IMR-90 (cell line): ENCODE data around the gene CEP57L1. TPM values are rescaled to one million over a fixed set of nuclear protein-coding genes. Genes with fewer than 3 reads are reported as not detected.
"Not testable (repeated sequence)": the region's sequence is repeated elsewhere in the genome, so short reads cannot be mapped to it uniquely, and the experiment has no call there.

Experiments
- ATAC-seq: fragments of 200-7000 bp; cut with Tn5 transposase; 2 replicates; pipeline ENCODE4 v1.9.1; 2020; ENCODE audit warnings: low read depth, mild to moderate bottlenecking, moderate library complexity
- BruUV-seq: library from RNA; stranded (reverse); fragments of 400-500 nt; replicated peaks from 2 replicates; lab custom pipeline; 2021; lab: Mats Ljungman, UMichigan
- CTCF ChIA-PET: fragments of 300-600 bp; formaldehyde crosslinking; extraction: SDS; loops from one replicate; lab custom pipeline; 2021; ENCODE audit warnings: antibody characterized with exemption; lab: Yijun Ruan, JAX
- POLR2A ChIA-PET: fragments of 300-600 bp; sonication (Branson Sonifier 250); formaldehyde crosslinking; loops from one replicate; lab custom pipeline; 2022; ENCODE audit warnings: antibody characterized with exemption; ENCODE audit not compliant: unreplicated experiment; lab: Charles Lee
- DNase-seq: peaks from one replicate; pipeline ENCODE4 v3.0.0; 2013
- H2AFZ ChIP-seq: replicated peaks from 2 replicates; pipeline ENCODE3; 2013; ENCODE audit warnings: low read length, mild to moderate bottlenecking; ENCODE audit not compliant: poor library complexity
- H2AK5ac ChIP-seq: 2 replicates; pipeline ENCODE4 v1.6.1; 2013; ENCODE audit warnings: low read depth, low read length, inconsistent platforms
- H2AK9ac ChIP-seq: replicated peaks from 2 replicates; pipeline ENCODE3; 2013; ENCODE audit warnings: mild to moderate bottlenecking, low read depth, low read length, moderate library complexity; ENCODE audit not compliant: poor library complexity
- H2BK120ac ChIP-seq: 2 replicates; pipeline ENCODE4 v1.6.1; 2013; ENCODE audit warnings: low read depth, low read length, inconsistent platforms
- H2BK15ac ChIP-seq: 3 replicates; pipeline ENCODE4 v1.6.1; 2013; ENCODE audit warnings: low read depth, low read length, inconsistent platforms
- H2BK20ac ChIP-seq: 2 replicates; pipeline ENCODE4 v1.6.1; 2013; ENCODE audit warnings: low read depth, mild to moderate bottlenecking, inconsistent platforms, low read length, moderate library complexity
- H2BK5ac ChIP-seq: 2 replicates; pipeline ENCODE4 v1.6.1; 2013; ENCODE audit warnings: mild to moderate bottlenecking, low read depth, low read length, inconsistent platforms; ENCODE audit not compliant: poor library complexity, severe bottlenecking
- H3K14ac ChIP-seq: replicated peaks from 2 replicates; pipeline ENCODE4 v1.6.1; 2013; ENCODE audit warnings: low read depth, low read length, inconsistent platforms
- H3K18ac ChIP-seq: 2 replicates; pipeline ENCODE4 v1.6.1; 2013; ENCODE audit warnings: low read depth, low read length, control low read depth
- H3K23ac ChIP-seq: 2 replicates; pipeline ENCODE4 v1.6.1; 2013; ENCODE audit warnings: low read depth, low read length, inconsistent platforms
- H3K27ac ChIP-seq: 2 replicates; pipeline ENCODE4 v1.5.1; 2013; ENCODE audit warnings: mild to moderate bottlenecking, control low read depth, low read length; ENCODE audit not compliant: insufficient read depth
- H3K27me3 ChIP-seq: 2 replicates; pipeline ENCODE4 v1.6.1; 2013; ENCODE audit warnings: low read length; ENCODE audit not compliant: control insufficient read depth, insufficient read depth
- H3K36me3 ChIP-seq: 2 replicates; pipeline ENCODE4 v1.6.1; 2013; ENCODE audit warnings: low read length, mixed read lengths; ENCODE audit not compliant: control insufficient read depth, insufficient read depth
- H3K4ac ChIP-seq: 2 replicates; pipeline ENCODE4 v1.6.1; 2013; ENCODE audit warnings: low read depth, low read length, inconsistent platforms
- H3K4me1 ChIP-seq: 2 replicates; pipeline ENCODE4 v1.6.1; 2013; ENCODE audit warnings: low read length, mixed read lengths; ENCODE audit not compliant: control insufficient read depth, insufficient read depth
- H3K4me2 ChIP-seq: 2 replicates; pipeline ENCODE4 v1.6.1; 2013; ENCODE audit warnings: low read depth, mild to moderate bottlenecking, control low read depth, low read length, moderate library complexity
- H3K4me3 ChIP-seq: 2 replicates; pipeline ENCODE4 v1.5.1; 2013; ENCODE audit warnings: low read depth, mild to moderate bottlenecking, control low read depth, low read length, moderate library complexity; ENCODE audit not compliant: insufficient read depth
- H3K56ac ChIP-seq: 2 replicates; pipeline ENCODE4 v1.6.1; 2013; ENCODE audit warnings: low read length, inconsistent platforms; ENCODE audit not compliant: insufficient read depth; ENCODE audit errors: extremely low read depth
- H3K79me1 ChIP-seq, 2 experiments: 2 replicates each; pipeline ENCODE4 v1.6.1; 2013; ENCODE audit warnings: low read length in 2 of 2, inconsistent platforms in 1 of 2, low read depth in 1 of 2
- H3K9ac ChIP-seq: 2 replicates; pipeline ENCODE4 v1.6.1; 2013; ENCODE audit warnings: low read depth, low read length, control low read depth
- H3K9me1 ChIP-seq: 2 replicates; pipeline ENCODE4 v1.6.1; 2013; ENCODE audit warnings: low read length, inconsistent platforms; ENCODE audit not compliant: insufficient read depth
- H3K9me3 ChIP-seq: 2 replicates; pipeline ENCODE4 v1.6.1; 2013; ENCODE audit warnings: low read length; ENCODE audit not compliant: control insufficient read depth, insufficient read depth
- H4K20me1 ChIP-seq: 2 replicates; pipeline ENCODE4 v1.6.1; 2013; ENCODE audit warnings: low read length, inconsistent platforms; ENCODE audit not compliant: insufficient read depth
- H4K5ac ChIP-seq: 2 replicates; pipeline ENCODE4 v1.6.1; 2013; ENCODE audit warnings: mild to moderate bottlenecking, low read depth, low read length, control low read depth
- H4K8ac ChIP-seq, 2 experiments: 2 replicates each; pipeline ENCODE4 v1.6.1; 2013; ENCODE audit warnings: low read depth in 2 of 2, low read length in 2 of 2, control low read depth in 1 of 2, inconsistent platforms in 1 of 2
- H4K91ac ChIP-seq: 2 replicates; pipeline ENCODE4 v1.6.1; 2013; ENCODE audit warnings: low read depth, low read length, inconsistent platforms; ENCODE audit not compliant: insufficient read depth
- WGBS, 2 experiments: methylation state at CpG; one replicate each; pipeline versions ENCODE4 v1.1.5 to v1.1.7; 2013; ENCODE audit warnings: missing lambda C conversion rate in 2 of 2; ENCODE audit not compliant: insufficient read length in 1 of 2; ENCODE audit errors: extremely low coverage in 2 of 2; 5-methylcytosine and 5-hydroxymethylcytosine counted together
- dilution Hi-C: fragments of 300-500 bp; cut with HindIII; formaldehyde crosslinking; loops from one replicate; pipeline ENCODE4 v1.14.3; 2018; ENCODE audit warnings: low sequenced_read_pairs; ENCODE audit not compliant: unreplicated experiment
- in situ Hi-C: fragments of 300-500 bp; cut with MboI; formaldehyde crosslinking; loops from 3 replicates; pipeline ENCODE4 v1.14.3; 2019; ENCODE audit warnings: low sequenced_read_pairs, inconsistent platforms, mixed read lengths
- intact Hi-C: fragments of 100-400 bp; cut with micrococcal nuclease; formaldehyde crosslinking; loops from 2 replicates; pipeline ENCODE4 v1.10.0; 2022
- polyA plus RNA-seq, 3 experiments: library from polyadenylated mRNA; depleted of rRNA; stranded (reverse); fragments of >200 nt; gene quantifications; 2 replicates each; pipeline ENCODE4 v1.2.3, GENCODE V29; 2012; ENCODE audit warnings: low replicate concordance in 1 of 3
- total RNA-seq: library from RNA; depleted of rRNA; stranded (reverse); fragments of >200 nt; gene quantifications from 2 replicates; pipeline ENCODE4 v1.2.3, GENCODE V29; 2012

Gene CEP57L1
- total and polyA plus RNA-seq, 2 of the 4 experiments (the other 2 are of a cell fraction), result 10.3 to 21.9 TPM

DNA sequence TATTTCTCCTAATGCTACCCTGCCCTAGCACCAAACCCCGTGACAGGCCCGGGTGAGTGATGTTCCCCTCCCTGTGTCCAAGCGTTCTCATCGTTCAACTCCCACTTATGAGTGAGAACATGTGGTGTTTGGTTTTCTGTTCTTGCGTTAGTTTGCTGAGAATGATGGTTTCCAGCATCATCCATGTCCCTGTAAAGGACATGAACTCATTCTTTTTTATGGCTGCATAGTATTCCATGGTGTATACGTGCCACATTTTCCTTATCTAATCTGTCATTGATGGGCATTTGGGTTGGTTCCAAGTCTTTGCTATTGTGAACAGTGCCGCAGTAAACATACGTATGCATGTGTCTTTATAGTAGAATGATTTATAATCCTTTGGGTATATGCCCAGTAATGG is 14.4 kb downstream of the CEP57L1 start:
- H2AK9ac ChIP-seq, H3K4ac ChIP-seq, H3K36me3 ChIP-seq, H3K27ac ChIP-seq, H3K18ac ChIP-seq, H2BK20ac ChIP-seq, ATAC-seq, H3K27me3 ChIP-seq, in situ Hi-C loops, H4K8ac ChIP-seq, H2BK15ac ChIP-seq, H2AK5ac ChIP-seq, H2BK120ac ChIP-seq, BruUV-seq, POLR2A ChIA-PET, DNase-seq, H4K5ac ChIP-seq, H2BK5ac ChIP-seq, H2AFZ ChIP-seq, H3K56ac ChIP-seq, H3K23ac ChIP-seq, H4K91ac ChIP-seq, H3K9me1 ChIP-seq, CTCF ChIA-PET, dilution Hi-C loops, H4K20me1 ChIP-seq, H3K4me2 ChIP-seq, intact Hi-C loops, H3K9me3 ChIP-seq, H3K4me1 ChIP-seq, H3K9ac ChIP-seq, H3K14ac ChIP-seq, H3K4me3 ChIP-seq: not testable (repeated sequence)
- WGBS, 2 experiments, result no CpG with 5 or more reads among the region's 8 CpGs
- H3K79me1 ChIP-seq, result peaks cover 4 to 17% of the 10 kb centered on the region in 2 experiments

DNA sequence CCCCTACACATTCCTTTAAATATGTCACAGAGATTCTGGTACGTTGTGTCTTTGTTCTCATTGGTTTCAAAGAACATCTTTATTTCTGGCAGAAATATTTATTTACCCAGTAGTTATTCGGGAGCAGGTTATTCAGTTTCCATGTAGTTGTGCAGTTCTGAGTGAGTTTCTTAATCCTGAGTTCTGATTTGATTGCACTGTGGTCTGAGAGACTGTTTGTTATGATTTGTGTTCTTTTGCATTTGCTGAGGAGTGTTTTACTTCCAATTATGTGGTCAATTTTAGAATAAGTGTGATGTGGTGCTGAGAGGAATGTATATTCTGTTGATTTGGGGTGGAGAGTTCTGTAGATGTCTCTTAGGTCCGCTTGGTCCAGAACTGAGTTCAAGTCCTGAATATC is 17.4 kb downstream of the CEP57L1 start:
- H3K27ac ChIP-seq, H3K9ac ChIP-seq, H3K9me1 ChIP-seq, H3K56ac ChIP-seq, POLR2A ChIA-PET, H3K36me3 ChIP-seq, H4K8ac ChIP-seq, intact Hi-C loops, H3K4me3 ChIP-seq, BruUV-seq, H2BK20ac ChIP-seq, ATAC-seq, dilution Hi-C loops, H2BK5ac ChIP-seq, H3K4ac ChIP-seq, H4K20me1 ChIP-seq, CTCF ChIA-PET, H2BK120ac ChIP-seq, DNase-seq, H4K5ac ChIP-seq, H3K4me2 ChIP-seq, H3K23ac ChIP-seq, H2AFZ ChIP-seq, H3K18ac ChIP-seq, H3K27me3 ChIP-seq, H3K4me1 ChIP-seq, in situ Hi-C loops, H2AK9ac ChIP-seq, H3K14ac ChIP-seq, H3K9me3 ChIP-seq, H2BK15ac ChIP-seq, H4K91ac ChIP-seq, H2AK5ac ChIP-seq: not testable (repeated sequence)
- no CpG with 5 or more reads among the region's 3 CpGs for WGBS, 2 experiments
- H3K79me1 ChIP-seq, result peaks cover 4 to 18% of the 10 kb centered on the region in 2 experiments; a peak in 3 of 4 replicates
